ENCODE results near the gene DCP1B. TPM values are rescaled to one million over a fixed set of nuclear protein-coding genes. Genes with fewer than 3 reads are reported as not detected.

Gene DCP1B
- total RNA-seq, 1 donor, result 13.0 TPM

DNA sequence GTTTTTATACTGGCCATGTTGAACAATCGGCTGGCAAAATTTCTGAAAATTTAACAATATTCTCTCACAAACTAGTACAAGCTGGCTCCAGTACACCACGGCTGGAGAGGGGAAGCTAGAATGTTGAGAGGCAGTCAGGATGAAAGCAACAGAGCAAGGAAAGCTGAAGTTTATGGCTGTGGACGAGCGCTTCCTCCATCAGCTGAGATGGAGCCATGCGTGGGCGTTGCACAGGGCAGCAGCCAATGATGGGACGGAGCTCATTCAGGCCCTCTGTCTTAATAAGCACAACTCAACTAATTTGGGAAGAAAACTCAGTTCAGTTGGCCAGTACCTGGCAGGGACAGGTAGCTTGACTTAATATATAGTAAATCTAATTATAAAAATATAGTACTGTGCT, 14.1 kb upstream of the DCP1B start:
- Histone ChIP-seq H3K4me3 (ENCODE audit: insufficient read depth, low read length) (no peak overlapping the region), H3K9me3 (ENCODE audit: low read depth, low read length) (no peaks in the 10 kb centered on the region), H4K20me1 (ENCODE audit: insufficient read depth, low read length) (no peaks in the 10 kb centered on the region), H2AFZ (ENCODE audit: low read length) (no peak overlapping the region), H3K4me1 (ENCODE audit: insufficient read depth, low read length) (no peaks in the 10 kb centered on the region), H3K36me3 (ENCODE audit: insufficient read depth, low read length) (no peaks in the 10 kb centered on the region), H3K4me2 (ENCODE audit: insufficient read depth, low read length) (no peak overlapping the region), H3K79me2 (ENCODE audit: insufficient read depth, low read length) (no peaks in the 10 kb centered on the region), H3K27me3 (ENCODE audit: insufficient read depth, low read length) (peaks cover 31% of the 10 kb centered on the region), H3K27ac (ENCODE audit: low read depth, low read length) (no peak overlapping the region)
- no peak for DNase-seq (ENCODE audit: insufficient read length, low spot score, missing footprints)
- TF ChIP-seq, protein P1, sequence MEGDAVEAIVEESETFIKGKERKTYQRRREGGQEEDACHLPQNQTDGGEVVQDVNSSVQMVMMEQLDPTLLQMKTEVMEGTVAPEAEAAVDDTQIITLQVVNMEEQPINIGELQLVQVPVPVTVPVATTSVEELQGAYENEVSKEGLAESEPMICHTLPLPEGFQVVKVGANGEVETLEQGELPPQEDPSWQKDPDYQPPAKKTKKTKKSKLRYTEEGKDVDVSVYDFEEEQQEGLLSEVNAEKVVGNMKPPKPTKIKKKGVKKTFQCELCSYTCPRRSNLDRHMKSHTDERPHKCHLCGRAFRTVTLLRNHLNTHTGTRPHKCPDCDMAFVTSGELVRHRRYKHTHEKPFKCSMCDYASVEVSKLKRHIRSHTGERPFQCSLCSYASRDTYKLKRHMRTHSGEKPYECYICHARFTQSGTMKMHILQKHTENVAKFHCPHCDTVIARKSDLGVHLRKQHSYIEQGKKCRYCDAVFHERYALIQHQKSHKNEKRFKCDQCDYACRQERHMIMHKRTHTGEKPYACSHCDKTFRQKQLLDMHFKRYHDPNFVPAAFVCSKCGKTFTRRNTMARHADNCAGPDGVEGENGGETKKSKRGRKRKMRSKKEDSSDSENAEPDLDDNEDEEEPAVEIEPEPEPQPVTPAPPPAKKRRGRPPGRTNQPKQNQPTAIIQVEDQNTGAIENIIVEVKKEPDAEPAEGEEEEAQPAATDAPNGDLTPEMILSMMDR (IDR thresholded peaks at IDR 0.05; ENCODE audit: extremely low read depth, low read depth, low read length), result no peak

DNA sequence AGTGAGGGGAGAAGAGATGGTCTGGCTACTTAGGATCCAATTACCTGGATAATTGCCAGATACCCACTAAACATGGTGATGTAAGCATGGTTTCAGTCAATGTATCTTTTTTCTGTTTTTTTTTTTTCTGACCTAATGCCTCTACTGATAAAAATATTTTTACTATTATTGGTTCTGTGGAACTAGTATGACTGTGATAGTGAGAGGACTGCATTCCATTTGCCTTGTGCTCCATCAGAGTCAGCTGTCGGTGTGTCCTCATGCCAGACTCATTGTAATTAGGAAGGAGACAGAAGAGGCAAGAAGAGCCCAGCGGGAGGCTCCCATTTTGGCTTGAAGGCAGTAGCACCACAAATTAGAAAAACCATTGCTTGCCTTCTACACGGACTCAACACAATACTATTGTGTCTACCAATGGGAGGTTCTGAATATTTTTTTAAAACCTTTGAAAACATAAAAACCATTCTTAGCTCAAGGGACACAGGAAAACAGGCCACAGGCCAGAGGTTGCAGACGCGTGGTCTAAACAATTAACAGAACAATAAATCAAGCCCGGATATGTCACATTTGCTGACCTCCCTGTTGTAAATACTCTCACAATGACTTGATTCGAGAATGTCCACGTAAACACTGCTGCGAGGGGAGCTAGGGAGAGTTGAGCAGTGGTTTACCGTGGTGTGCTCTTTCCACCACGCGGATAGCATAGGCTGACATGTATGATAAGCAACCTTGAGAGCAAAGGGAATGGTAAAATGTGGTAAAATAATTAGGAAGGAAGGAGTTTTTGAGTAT, 13.5 kb upstream of the DCP1B start:
- H4K20me1 ChIP-seq (ENCODE audit: insufficient read depth, low read length), result no peaks in the 10 kb centered on the region

DNA sequence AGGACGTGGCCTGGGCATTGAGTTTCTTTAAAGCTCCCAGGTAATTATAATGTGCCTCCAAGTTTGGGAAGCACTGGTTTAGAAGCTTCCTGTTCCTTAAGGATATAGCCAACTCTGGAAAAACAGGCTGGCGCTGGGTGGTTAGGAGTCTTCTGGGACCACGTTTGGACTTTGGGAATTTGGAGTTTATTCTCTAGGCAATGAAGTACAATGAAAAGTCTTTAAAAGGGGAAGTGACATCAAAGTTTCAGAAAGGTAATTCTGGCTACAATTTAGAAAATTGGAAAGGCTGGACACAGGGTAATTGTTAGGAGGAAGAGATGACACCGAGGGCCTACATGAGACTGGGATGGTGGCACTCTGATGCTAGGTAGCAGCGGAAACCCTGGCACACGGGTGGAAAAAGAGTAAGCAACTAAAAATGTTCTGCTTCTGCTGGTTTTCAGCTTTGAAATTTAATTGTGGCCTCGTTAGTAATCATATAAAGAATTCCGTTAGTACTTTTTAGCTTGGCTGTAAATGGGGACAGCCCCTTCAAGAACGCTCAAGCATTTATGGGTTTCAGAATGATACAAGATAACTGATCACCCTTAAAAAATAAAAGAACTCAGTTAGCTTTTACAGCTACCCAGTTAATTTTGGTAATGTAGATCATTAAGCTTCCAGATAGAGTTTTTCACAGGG, 12.7 kb upstream of the DCP1B start:
- Histone ChIP-seq H2AFZ (ENCODE audit: low read length) (no peak overlapping the region), H3K4me2 (ENCODE audit: insufficient read depth, low read length) (no peak overlapping the region), H3K27ac (ENCODE audit: low read depth, low read length) (no peak overlapping the region), H3K4me3 (ENCODE audit: insufficient read depth, low read length) (no peak overlapping the region), H3K27me3 (ENCODE audit: insufficient read depth, low read length) (peaks cover 23% of the 10 kb centered on the region), H3K4me1 (ENCODE audit: insufficient read depth, low read length) (no peaks in the 10 kb centered on the region), H3K36me3 (ENCODE audit: insufficient read depth, low read length) (no peaks in the 10 kb centered on the region), H3K9me3 (ENCODE audit: low read depth, low read length) (no peaks in the 10 kb centered on the region), H3K79me2 (ENCODE audit: insufficient read depth, low read length) (no peaks in the 10 kb centered on the region), H4K20me1 (ENCODE audit: insufficient read depth, low read length) (no peaks in the 10 kb centered on the region)
- no peak for DNase-seq (ENCODE audit: insufficient read length, low spot score, missing footprints)
- TF ChIP-seq, protein P1 (IDR thresholded peaks at IDR 0.05; ENCODE audit: extremely low read depth, low read depth, low read length), result no peak

More for the DNA sequence above, 13.5 kb upstream of the DCP1B start:
- Histone ChIP-seq H3K4me3 (ENCODE audit: insufficient read depth, low read length) (no peak overlapping the region), H3K27ac (ENCODE audit: low read depth, low read length) (no peak overlapping the region), H3K27me3 (ENCODE audit: insufficient read depth, low read length) (peaks cover 26% of the 10 kb centered on the region), H3K9me3 (ENCODE audit: low read depth, low read length) (no peaks in the 10 kb centered on the region), H3K4me2 (ENCODE audit: insufficient read depth, low read length) (no peak overlapping the region), H2AFZ (ENCODE audit: low read length) (no peak overlapping the region), H3K4me1 (ENCODE audit: insufficient read depth, low read length) (no peaks in the 10 kb centered on the region), H3K79me2 (ENCODE audit: insufficient read depth, low read length) (no peaks in the 10 kb centered on the region), H3K36me3 (ENCODE audit: insufficient read depth, low read length) (no peaks in the 10 kb centered on the region)
- TF ChIP-seq, protein P1 (IDR thresholded peaks at IDR 0.05; ENCODE audit: extremely low read depth, low read depth, low read length), result no peak
- DNase-seq (ENCODE audit: insufficient read length, low spot score, missing footprints), result no peak

DNA sequence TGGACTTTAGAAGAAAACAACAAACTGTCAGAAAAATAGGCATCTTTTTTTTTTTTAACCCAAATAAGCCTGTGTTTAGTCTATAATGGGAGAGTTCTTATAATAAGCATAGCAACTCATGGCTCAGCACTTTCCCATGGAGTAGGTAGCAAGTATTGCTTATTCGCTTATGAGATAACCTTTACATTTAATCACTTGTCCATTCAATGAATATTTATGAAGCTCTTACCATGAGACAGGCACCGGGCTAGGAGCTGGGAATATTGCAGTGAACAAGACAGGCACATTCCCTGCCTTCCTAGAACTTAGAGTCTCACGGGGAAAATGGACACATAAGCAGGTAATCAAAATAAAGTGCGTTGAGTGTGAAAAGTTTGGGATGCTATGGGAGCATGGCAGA, 10.0 kb upstream of the DCP1B start:
- Histone ChIP-seq H2AFZ (ENCODE audit: low read length) (no peak overlapping the region), H3K79me2 (ENCODE audit: insufficient read depth, low read length) (no peaks in the 10 kb centered on the region), H3K27ac (ENCODE audit: low read depth, low read length) (no peak overlapping the region), H3K4me2 (ENCODE audit: insufficient read depth, low read length) (no peak overlapping the region), H3K4me3 (ENCODE audit: insufficient read depth, low read length) (no peak overlapping the region), H4K20me1 (ENCODE audit: insufficient read depth, low read length) (no peaks in the 10 kb centered on the region), H3K4me1 (ENCODE audit: insufficient read depth, low read length) (no peaks in the 10 kb centered on the region), H3K27me3 (ENCODE audit: insufficient read depth, low read length) (no peaks in the 10 kb centered on the region), H3K36me3 (ENCODE audit: insufficient read depth, low read length) (no peaks in the 10 kb centered on the region), H3K9me3 (ENCODE audit: low read depth, low read length) (no peaks in the 10 kb centered on the region)
- no peak for DNase-seq (ENCODE audit: insufficient read length, low spot score, missing footprints)
- TF ChIP-seq, protein P1 (IDR thresholded peaks at IDR 0.05; ENCODE audit: extremely low read depth, low read depth, low read length), result no peak

All from osteoblast (primary cell).